Pericardium fibroblast (primary cell): Measurements from ENCODE around the gene ALLC. TPM values are rescaled to one million over a fixed set of nuclear protein-coding genes. Genes with fewer than 3 reads are reported as not detected.

Experiments used
- total RNA-seq: library from RNA; depleted of rRNA; stranded (reverse); fragments of >200 nt; gene quantifications from 2 replicates; pipeline ENCODE4 v1.2.3, GENCODE V29; 2015

The ALLC gene
- total RNA-seq: not detected in 2 replicates

DNA sequence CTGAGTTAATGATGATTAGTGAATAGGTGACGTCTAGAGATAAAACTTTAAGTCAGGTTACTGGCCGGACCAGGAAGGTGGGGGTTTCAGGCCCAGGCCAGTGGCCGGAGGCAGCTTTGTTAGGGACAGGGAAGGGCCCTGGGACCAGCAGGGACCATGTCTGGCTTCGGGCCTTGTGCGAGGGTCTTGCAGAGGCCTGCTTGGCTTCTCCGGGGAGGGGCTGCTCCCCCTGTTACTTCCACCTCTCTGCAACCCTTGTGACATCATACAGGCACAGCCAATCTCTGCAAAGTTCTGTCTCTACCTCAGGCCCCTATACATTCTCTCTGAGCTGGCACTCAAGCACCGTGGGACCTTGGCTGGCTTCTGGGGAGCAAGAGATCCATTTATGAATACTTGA lies at the start of gene ALLC:
ALLC (plus strand) TSS at position 320 of the 400 bp plus-strand sequence. CDS start 12,958 bp downstream, outside the sequence.

GRCh38 chr2:3703236-3703756 lies 45.3 kb downstream of the ALLC start, which contains the start of gene DCDC2C:
TSS of gene DCDC2C (plus strand) at chr2:3703575. CDS start at chr2:3703752, 177 bp downstream.

Other genes with a start within 250 kb of the ALLC start
- gene ADI1, start 138.7 kb upstream of the ALLC start, total RNA-seq: 79.2 and 93.4 TPM in 2 replicates
- 14.6 and 21.1 TPM in 2 replicates for gene RNASEH1, start 99.9 kb upstream of the ALLC start, total RNA-seq
- 3,319 and 5,591 TPM in 2 replicates for gene RPS7, start 82.9 kb upstream of the ALLC start, total RNA-seq
- 1.4 and 8.9 TPM in 2 replicates for gene COLEC11, start 63.1 kb upstream of the ALLC start, total RNA-seq
- gene DCDC2C, start 45.4 kb downstream of the ALLC start, total RNA-seq: not detected in 2 replicates